Dermis blood vessel endothelial cell (primary cell): Measurements from ENCODE around the gene DNMBP. TPM values are rescaled to one million over a fixed set of nuclear protein-coding genes. Genes with fewer than 3 reads are reported as not detected.
"Not testable (repeated sequence)": the region's sequence is repeated elsewhere in the genome, so short reads cannot be mapped to it uniquely, and the experiment has no call there.

Experiments
- DNase-seq: peaks from one replicate; pipeline ENCODE4 v3.0.0; 2010
- total RNA-seq: library from RNA; depleted of rRNA; stranded (reverse); fragments of >200 nt; gene quantifications from 2 replicates; pipeline ENCODE4 v1.2.3, GENCODE V29; 2014

DNMBP gene
- total RNA-seq, 1 donor from 2014 or later, result 39.5 TPM

- no peak for DNase-seq
Observed at GRCh38 chr10:99860466-99860865, 149.3 kb downstream of the DNMBP start.

DNA sequence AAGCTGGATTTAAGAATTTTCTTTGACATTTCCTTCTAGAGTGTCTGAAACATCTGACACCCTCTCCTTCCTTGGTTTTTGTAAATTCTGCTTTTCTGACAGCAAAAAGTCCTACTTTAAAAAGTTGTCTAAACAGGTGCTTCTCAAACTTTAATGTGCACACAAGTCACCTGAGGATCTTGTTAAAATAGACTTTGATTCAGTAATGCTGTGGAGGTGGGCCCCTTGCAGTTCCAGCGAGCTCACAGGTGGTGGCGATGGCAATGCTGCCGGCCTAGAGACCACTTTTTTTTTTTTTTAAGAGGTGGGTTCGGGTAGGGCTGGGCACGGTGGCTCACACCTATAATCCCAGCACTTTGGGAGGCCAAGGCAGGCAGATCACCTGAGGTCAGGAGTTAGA is 150.2 kb downstream of the DNMBP start:
- DNase-seq, result peak; percentile 67

- DNase-seq, result no peak
Observed at GRCh38 chr10:99858849-99859248, 150.9 kb downstream of the DNMBP start.

GRCh38 chr10:99855479-99856071 is 154.2 kb downstream of the DNMBP start:
- DNase-seq, result no peak

GRCh38 chr10:99854860-99855259 is 154.9 kb downstream of the DNMBP start:
- DNase-seq, result peak; percentile 90

DNA sequence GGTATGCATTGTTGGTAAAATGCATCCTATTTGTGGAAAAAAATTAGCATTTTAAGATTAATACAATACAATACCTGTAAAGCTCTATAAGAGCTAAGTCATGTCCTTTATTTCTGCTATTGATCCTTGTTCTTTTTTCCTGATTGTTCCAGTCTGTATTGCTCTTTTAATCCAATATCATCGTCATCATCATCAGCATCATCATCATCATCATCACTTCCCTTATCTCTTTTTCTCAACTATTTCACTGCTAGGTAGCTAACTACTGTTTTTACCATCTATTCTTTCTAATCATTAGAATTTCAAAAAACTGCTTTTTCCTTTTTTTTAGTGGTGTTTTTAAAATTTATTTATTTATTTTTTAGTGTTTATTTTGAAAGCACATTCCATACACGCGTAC is 156.1 kb downstream of the DNMBP start:
- no peak for DNase-seq

DNA sequence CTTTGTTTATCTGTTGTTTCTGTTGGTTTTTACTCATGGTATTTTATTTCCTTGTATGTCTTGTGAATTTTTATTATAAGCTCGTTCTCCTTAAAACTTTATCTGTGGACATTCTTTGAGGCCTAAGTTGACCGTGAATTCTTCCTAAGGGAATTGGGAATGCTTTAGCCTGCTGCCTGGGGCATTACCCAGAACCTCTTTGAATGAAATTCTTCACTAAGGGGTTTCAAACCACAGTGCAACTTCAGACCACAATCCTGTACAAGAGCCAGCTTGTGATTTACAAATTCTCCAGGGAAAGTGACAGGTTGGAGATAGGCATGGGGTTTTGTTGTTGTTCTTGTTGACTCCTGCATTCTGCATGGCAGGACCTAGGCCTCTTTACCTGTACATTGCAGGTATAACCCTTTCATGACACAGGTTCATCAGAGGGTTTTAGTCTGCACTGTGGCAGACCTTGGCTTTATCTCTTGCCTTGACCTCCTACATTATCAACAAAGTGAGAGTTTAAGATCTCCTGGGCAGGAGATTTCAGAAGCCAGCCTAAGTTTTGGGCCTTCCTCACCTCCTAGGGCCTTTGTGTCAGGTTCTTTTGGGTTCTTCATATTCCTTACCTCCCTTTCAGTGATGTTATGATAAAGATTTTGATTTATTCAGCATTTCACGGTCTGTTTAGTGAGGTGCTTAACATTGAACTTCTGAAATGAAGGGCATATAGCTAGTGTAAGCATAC is 157.1 kb downstream of the DNMBP start:
- no peak for DNase-seq

- DNase-seq, result no peak
Observed at GRCh38 chr10:99851825-99852224, 157.9 kb downstream of the DNMBP start.

GRCh38 chr10:99850767-99851340 is 158.9 kb downstream of the DNMBP start:
- no peak for DNase-seq

DNA sequence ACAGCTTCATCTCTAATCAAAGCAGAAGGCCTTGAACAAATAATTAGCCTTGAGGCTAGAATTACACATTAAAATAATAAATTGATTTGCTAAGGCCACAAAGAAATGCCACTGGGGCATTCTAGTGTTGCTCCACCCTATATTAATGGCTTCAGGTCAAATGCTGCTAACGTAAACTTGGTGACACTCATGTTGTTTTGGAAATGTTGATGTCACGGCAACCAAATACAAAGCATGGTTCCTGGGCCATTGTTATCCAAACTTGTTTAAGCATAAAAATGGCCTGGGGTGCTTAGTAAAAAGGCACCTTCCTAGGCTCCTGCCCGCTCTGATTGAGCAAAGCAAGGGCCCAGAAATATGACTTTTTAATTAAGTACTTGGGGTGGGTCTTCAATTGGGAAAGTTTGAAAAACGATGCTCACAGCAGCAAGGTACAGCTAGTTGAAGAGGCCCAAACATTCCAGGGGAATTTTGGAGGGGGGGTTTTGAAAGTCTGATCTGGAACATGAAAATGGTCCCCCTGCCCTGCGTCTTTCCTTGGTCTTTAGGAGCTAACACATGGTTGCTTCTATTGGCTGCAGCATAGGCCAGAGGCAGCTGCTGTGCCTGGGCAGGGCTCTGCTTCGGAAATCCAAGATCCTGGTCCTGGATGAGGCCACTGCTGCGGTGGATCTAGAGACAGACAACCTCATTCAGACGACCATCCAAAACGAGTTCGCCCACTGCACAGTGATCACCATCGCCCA is 159.6 kb downstream of the DNMBP start:
- DNase-seq, result peak; percentile 34

DNA sequence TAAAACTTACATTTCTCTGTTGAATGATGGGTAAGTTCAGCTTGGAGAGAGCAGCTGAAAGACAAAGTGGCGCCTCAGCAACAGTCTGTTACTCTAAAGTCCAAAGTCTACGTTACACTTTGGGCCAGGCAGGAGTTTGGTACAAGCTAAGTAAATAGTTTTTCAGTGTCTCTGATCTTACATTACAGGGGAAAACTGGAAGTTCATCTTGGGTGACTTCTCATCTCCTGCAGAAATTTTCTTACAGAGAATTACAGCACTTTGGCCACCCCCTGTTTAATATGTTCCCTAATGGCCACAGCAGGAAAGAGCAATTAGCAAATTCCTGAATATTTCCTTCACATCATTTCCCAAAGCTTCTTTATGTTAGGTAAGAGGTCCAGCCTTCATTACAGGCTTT is 160.2 kb downstream of the DNMBP start:
- no peak for DNase-seq

DNA sequence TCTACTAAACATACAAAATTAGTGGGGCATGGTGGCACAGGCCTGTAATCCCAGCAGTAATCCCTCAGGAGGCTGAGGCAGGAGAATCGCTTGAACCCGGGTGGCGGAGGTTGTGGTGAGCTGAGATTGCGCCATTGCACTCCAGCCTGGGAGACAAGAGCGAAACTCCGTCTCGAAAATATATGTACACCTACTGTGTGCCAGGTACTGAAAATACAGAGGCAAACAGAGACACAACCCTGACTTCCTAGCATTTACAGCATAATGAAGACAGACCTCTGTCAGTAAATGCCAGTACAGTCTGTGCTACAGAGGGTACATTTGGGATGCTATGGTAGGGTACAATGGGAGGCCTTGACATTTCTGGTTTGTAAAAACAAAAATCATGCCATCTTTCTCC is 160.7 kb downstream of the DNMBP start:
- no peak for DNase-seq

DNA sequence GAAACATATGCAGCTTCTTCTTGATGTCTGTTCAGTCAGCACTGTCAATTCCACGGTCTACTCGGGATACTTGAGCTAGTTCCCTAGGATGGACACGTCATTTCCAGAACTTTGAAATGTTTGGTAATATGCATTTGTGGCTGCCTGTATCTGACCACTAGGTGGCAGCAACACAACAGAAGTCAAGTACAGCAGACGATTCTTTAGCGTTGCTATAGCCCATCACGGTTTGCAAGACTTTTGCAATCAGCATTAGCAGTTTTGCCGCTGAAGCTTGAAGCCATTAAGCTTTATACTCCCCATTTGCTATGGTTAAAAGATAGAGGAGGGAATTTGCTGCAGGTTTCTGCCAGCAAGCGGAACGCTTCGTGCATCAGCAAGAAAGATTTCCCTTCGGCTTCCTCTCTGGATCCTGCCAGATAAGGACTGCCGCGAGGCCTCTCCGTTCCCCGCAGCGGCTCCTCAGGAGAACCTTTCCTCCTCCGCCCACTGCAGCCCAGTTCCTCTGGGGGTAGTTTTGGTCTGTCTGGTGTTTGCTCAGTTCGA is 163.8 kb downstream of the DNMBP start:
- peak; percentile 98 for DNase-seq

DNA sequence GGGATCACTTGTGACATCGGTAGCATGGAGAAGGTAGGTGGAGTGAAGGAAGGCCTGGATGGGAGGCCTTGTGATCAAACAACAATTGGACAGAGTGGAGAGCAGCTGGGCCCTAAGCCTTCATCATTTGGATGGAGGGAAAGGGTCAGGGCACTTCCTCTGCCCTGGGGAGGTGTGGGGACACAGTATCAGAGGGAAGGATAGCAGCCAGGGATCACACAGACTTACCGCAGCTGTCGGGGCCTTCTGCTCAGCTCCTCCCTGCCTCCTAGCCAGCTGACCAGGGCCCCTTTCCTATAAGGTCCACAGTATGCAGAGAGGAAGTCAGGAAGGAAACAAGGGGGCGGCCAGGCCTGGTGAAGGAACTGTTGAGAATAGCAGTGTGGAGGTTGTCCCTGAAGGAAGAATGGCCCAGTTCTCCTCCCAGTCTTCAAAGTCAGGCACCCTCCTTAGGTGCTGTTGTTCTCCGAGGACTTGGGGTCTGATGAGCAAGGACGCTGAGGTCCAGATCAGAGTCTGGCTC is 165.3 kb downstream of the DNMBP start:
- peak; percentile 64 for DNase-seq

GRCh38 chr10:99843310-99843709 is 166.4 kb downstream of the DNMBP start:
- no peak for DNase-seq

- no peak for DNase-seq
Observed at GRCh38 chr10:99841746-99842145, 168.0 kb downstream of the DNMBP start.

DNA sequence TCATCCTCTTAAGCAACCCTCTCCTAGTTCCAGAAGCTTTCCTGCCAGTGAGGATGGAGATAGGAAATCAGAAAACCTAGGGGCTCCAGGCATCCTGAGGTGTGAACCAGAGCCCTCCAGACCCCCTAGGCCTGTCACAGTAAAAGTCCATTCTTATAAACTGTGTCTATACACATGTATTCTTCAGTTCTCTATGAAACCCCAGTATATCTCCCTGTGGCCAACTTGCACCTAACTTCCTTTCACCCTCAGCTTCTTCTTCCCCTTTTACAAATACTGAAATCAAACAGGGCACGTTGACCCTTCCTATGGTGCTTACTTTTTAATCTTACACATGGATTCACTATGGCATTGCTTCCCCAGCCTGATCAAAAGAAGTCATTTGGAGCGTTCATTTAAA is 168.9 kb downstream of the DNMBP start:
- DNase-seq, result not testable (repeated sequence)

DNA sequence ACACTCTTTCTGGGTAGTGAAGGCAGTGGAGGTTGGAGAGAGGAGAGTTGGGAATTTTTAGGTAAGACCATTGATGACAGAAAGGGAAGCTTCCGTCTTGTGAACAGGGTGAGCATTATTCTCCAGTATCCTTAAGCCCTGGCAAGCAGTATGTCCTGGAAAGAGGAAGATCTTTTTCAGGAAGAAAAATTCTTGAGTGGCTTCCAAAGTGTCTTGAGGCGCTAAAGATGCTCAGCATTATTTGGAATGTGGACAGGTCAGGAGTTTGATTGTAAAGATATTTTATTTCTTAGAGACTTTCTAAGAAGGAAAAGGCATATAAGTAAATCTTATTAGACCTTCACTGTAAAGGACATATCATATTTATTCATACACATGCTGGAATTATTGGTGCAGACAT is 173.0 kb downstream of the DNMBP start:
- DNase-seq, result no peak

GRCh38 chr10:99835947-99836346 is 173.8 kb downstream of the DNMBP start:
- DNase-seq, result no peak

DNA sequence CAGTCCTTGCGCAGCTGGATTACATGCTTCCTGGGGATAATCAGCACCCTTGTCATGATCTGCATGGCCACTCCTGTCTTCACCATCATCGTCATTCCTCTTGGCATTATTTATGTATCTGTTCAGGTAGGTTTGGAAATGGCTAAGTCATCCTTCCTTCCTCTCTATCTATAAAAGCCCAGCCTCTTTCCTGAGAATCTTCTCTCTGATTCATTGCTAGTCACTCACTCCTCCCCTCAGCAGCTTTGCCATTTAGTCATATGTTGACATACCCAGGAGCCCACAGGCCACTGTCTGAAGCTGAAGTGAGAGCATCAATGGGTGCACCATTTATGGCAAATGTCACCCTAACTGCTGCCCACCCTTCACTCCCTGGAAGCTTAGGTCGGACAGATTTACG is 175.3 kb downstream of the DNMBP start:
- DNase-seq, result no peak

- DNase-seq, result no peak
Observed at GRCh38 chr10:99832439-99832838, 177.3 kb downstream of the DNMBP start.

DNA sequence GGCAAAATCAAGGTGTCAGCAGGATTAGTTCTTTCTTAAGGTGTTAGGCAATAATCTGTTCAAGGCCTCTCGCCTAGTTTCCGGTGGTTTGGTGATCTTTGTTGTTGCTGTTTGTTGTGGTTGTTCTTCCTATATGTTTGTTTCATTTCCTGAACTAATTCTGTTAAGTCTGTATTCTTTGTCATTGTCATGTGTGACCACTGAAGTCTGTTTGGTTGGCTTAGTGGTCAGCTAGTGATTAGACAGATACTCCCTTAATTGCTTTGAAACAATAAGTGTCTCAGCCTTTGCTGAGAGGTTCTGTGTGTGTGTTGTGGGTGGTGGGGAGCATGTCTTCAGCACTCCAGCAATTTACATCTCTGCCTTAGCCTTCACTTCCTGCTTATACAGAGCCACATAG is 181.3 kb downstream of the DNMBP start:
- no peak for DNase-seq

DNA sequence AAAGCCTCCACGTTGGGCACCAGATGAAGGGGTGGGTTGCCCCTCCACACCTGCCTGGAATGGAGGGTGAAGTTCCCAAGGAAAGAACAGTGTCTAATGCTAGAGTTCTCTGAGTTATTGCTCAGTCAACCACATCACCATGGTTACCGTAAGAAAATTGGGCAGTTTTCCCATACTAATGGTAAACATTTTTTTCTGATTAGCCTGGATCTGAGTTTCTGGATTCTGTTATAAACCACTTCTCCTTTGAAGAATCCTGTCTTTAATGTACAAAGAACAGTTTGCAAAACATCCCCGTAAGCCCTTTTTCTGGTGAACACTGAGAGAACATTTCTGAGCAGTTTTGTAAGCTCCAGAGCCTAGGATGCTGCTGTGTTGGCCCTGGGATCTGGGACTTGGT is 181.8 kb downstream of the DNMBP start:
- DNase-seq, result no peak
